HG02938 (cell line): ENCODE results near the gene TXNL4A.
"Not testable (repeated sequence)": the region's sequence is repeated elsewhere in the genome, so short reads cannot be mapped to it uniquely, and the experiment has no call there.

Experiments used
- ATAC-seq: cut with Tn5 transposase; IDR thresholded peaks from one replicate; pipeline ENCODE4 v1.9.1; 2021; ENCODE audit warnings: mild to moderate bottlenecking, moderate library complexity; ENCODE audit not compliant: unreplicated experiment

The TXNL4A gene

GRCh38 chr18:79999701-80000100 lies 11.3 kb upstream of the TXNL4A start:
- not testable (repeated sequence) for ATAC-seq

GRCh38 chr18:79991494-79991893 lies 3.1 kb upstream of the TXNL4A start:
- ATAC-seq: no peak

GRCh38 chr18:79989195-79989497 lies 783 bp upstream of the TXNL4A start:
- no peak for ATAC-seq

- peak; percentile 74 for ATAC-seq
These were observed 302 bp downstream of the TXNL4A start for GRCh38 chr18:79988071-79988450.

- no peak for ATAC-seq
These were observed 797 bp downstream of the TXNL4A start for GRCh38 chr18:79987566-79987965.

- ATAC-seq: no peak
These were observed 1.6 kb downstream of the TXNL4A start for GRCh38 chr18:79986726-79987125.

GRCh38 chr18:79985172-79985571 lies 3.2 kb downstream of the TXNL4A start:
- ATAC-seq: no peak

GRCh38 chr18:79983793-79984192 lies 4.6 kb downstream of the TXNL4A start:
- ATAC-seq: no peak

- no peak for ATAC-seq
These were observed 5.1 kb downstream of the TXNL4A start for GRCh38 chr18:79983253-79983652.

- ATAC-seq: no peak
These were observed 5.6 kb downstream of the TXNL4A start for GRCh38 chr18:79982736-79983135.

GRCh38 chr18:79980585-79980984 lies 7.8 kb downstream of the TXNL4A start:
- no peak for ATAC-seq

- no peak for ATAC-seq
These were observed 8.5 kb downstream of the TXNL4A start for GRCh38 chr18:79979843-79980242.

GRCh38 chr18:79975985-79976680 lies 12.2 kb downstream of the TXNL4A start:
- ATAC-seq: no peak

- ATAC-seq: no peak
These were observed 13.3 kb downstream of the TXNL4A start for GRCh38 chr18:79975043-79975442.

- no peak for ATAC-seq
These were observed 14.2 kb downstream of the TXNL4A start for GRCh38 chr18:79974025-79974654.

- no peak for ATAC-seq
These were observed 14.8 kb downstream of the TXNL4A start for GRCh38 chr18:79973517-79973916.

- no peak for ATAC-seq
These were observed 15.6 kb downstream of the TXNL4A start for GRCh38 chr18:79972720-79973119.

- ATAC-seq: no peak
These were observed 16.4 kb downstream of the TXNL4A start for GRCh38 chr18:79971986-79972385.

- ATAC-seq: no peak
These were observed 17.0 kb downstream of the TXNL4A start for GRCh38 chr18:79971211-79971952.

- no peak for ATAC-seq
These were observed 17.8 kb downstream of the TXNL4A start for GRCh38 chr18:79970419-79971133.

GRCh38 chr18:79965119-79965902 lies 23.1 kb downstream of the TXNL4A start:
- ATAC-seq: no peak
